ENCODE measurements around the gene PROSER2. TPM values are rescaled to one million over a fixed set of nuclear protein-coding genes. Genes with fewer than 3 reads are reported as not detected.

PROSER2 gene
- total and polyA plus RNA-seq, 2 donors from 2014 or later: 8.1 to 48.2 TPM

GRCh38 chr10:11782793-11783557, 40.2 kb upstream of the PROSER2 start:
- Histone ChIP-seq H3K27ac (ENCODE audit: low read depth in 2 of 2, low read length in 2 of 2) (no peak overlapping the region), H3K4me1 (ENCODE audit: control insufficient read depth in 2 of 3, insufficient read depth in 2 of 3, low read depth in 1 of 3, low read length in 3 of 3) (no peaks in the 10 kb centered on the region), H3K9ac (ENCODE audit: low read length in 3 of 3) (no peak overlapping the region), H3K9me3 (ENCODE audit: control insufficient read depth in 2 of 3, insufficient read depth in 1 of 3, low read length in 3 of 3) (no peaks in the 10 kb centered on the region), H3K4me3 (ENCODE audit: low read length in 3 of 3) (no peak overlapping the region), H3K36me3 (ENCODE audit: control insufficient read depth in 2 of 3, insufficient read depth in 3 of 3, low read length in 3 of 3) (no peaks in the 10 kb centered on the region), H3K27me3 (ENCODE audit: control insufficient read depth, insufficient read depth, low read length) (no peaks in the 10 kb centered on the region)
- FAIRE-seq (peak; percentile 66), DNase-seq (peak in 2 of 5 donors; percentile 86 to 89)
- peak; percentile 67 for TF ChIP-seq CTCF (IDR thresholded peaks at IDR 0.05; ENCODE audit: borderline replicate concordance, extremely low read depth, insufficient read depth)
- intact Hi-C loops (cut with DNase I): loop anchor here (5.0 kb wide), 1 partner anchor 204 kb away; no protein-coding TSS in a partner anchor

- no peak for TF ChIP-seq CTCF (IDR thresholded peaks at IDR 0.05; ENCODE audit: borderline replicate concordance, extremely low read depth, insufficient read depth)
- H3K4me3 ChIP-seq (ENCODE audit: low read length in 3 of 3): no peak overlapping the region
- no peak overlapping the region for H3K27ac ChIP-seq (ENCODE audit: low read depth in 2 of 2, low read length in 2 of 2)
- FAIRE-seq (no peak), DNase-seq (no peak)
- no peaks in the 10 kb centered on the region for H3K36me3 ChIP-seq (ENCODE audit: control insufficient read depth in 2 of 3, insufficient read depth in 3 of 3, low read length in 3 of 3)
- H3K9me3 ChIP-seq (ENCODE audit: control insufficient read depth in 2 of 3, insufficient read depth in 1 of 3, low read length in 3 of 3): no peaks in the 10 kb centered on the region
- intact Hi-C loops (cut with DNase I): loop anchor here (5.0 kb wide), 1 partner anchor 204 kb away; no protein-coding TSS in a partner anchor
- H3K27me3 ChIP-seq (ENCODE audit: control insufficient read depth, insufficient read depth, low read length): no peaks in the 10 kb centered on the region
- H3K9ac ChIP-seq (ENCODE audit: low read length in 3 of 3): no peak overlapping the region
- no peaks in the 10 kb centered on the region for H3K4me1 ChIP-seq (ENCODE audit: control insufficient read depth in 2 of 3, insufficient read depth in 2 of 3, low read depth in 1 of 3, low read length in 3 of 3)
These were observed 39.6 kb upstream of the PROSER2 start for GRCh38 chr10:11783558-11783865.

- no peaks in the 10 kb centered on the region for H3K4me1 ChIP-seq (ENCODE audit: control insufficient read depth in 2 of 3, insufficient read depth in 2 of 3, low read depth in 1 of 3, low read length in 3 of 3)
- no peak for FAIRE-seq
- DNase-seq: no peak
- H3K27me3 ChIP-seq (ENCODE audit: control insufficient read depth, insufficient read depth, low read length): no peaks in the 10 kb centered on the region
- no peak for TF ChIP-seq CTCF (IDR thresholded peaks at IDR 0.05; ENCODE audit: borderline replicate concordance, extremely low read depth, insufficient read depth)
- no peaks in the 10 kb centered on the region for H3K36me3 ChIP-seq (ENCODE audit: control insufficient read depth in 2 of 3, insufficient read depth in 3 of 3, low read length in 3 of 3)
- no peak overlapping the region for H3K4me3 ChIP-seq (ENCODE audit: low read length in 3 of 3)
- H3K27ac ChIP-seq (ENCODE audit: low read depth in 2 of 2, low read length in 2 of 2): no peak overlapping the region
- no peaks in the 10 kb centered on the region for H3K9me3 ChIP-seq (ENCODE audit: control insufficient read depth in 2 of 3, insufficient read depth in 1 of 3, low read length in 3 of 3)
- intact Hi-C loops (cut with DNase I): no loop called here
- no peak overlapping the region for H3K9ac ChIP-seq (ENCODE audit: low read length in 3 of 3)
These were observed 35.8 kb upstream of the PROSER2 start for GRCh38 chr10:11787374-11787773.

Measured in kidney (tissue), 14 donors.